Measurements from ENCODE around the gene HEG1. TPM values are rescaled to one million over a fixed set of nuclear protein-coding genes. Genes with fewer than 3 reads are reported as not detected.
A peak's percentile ranks its signal among the peaks of the same experiment; 100 is the strongest.

HEG1 gene
- total RNA-seq, 6 experiments from 2014 or later, result 3.5 to 14.9 (median 10.8) TPM

DNA sequence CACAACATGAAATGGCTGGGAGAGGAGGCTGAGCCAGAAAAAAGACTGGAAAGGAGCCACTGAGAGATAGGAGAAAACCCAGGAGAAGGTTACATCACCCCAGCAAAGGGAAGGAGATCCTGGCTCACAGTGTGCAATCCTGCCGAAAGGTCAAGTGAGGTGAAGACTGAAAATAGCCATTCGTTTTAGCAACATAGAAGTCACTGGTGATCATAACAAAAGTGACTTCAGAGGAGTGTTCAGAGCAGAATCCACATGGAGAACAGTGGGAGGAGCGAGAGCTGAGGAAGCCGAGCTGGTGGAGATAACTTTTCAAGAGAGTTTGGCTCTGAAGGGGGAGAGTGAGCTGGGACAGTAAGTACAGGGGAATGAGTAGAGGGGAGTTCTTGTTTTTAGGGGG, 5.4 kb upstream of the HEG1 start:
- Histone ChIP-seq H3K27me3 (no peaks in the 10 kb centered on the region), H3K36me3 (no peaks in the 10 kb centered on the region), H3K4me1 (peaks cover 0 to 13% (median 0%) of the 10 kb centered on the region in 4 donors), H3K4me3 (no peak overlapping the region), H3K27ac (no peak overlapping the region), H3K9me3 (no peaks in the 10 kb centered on the region)
- 68% methylated on average over 4 of the region's 4 CpGs for WGBS (ENCODE audit: insufficient coverage, low coverage, low lambda C conversion rate, missing lambda C conversion rate)
- ATAC-seq (peak; percentile 9 to 62 (median 28)), DNase-seq (no peak)
- intact Hi-C loops (cut with DNase I), result no loop called here
- no peak for TF ChIP-seq POLR2A (IDR thresholded peaks at IDR 0.05)
- TF ChIP-seq, protein P1, sequence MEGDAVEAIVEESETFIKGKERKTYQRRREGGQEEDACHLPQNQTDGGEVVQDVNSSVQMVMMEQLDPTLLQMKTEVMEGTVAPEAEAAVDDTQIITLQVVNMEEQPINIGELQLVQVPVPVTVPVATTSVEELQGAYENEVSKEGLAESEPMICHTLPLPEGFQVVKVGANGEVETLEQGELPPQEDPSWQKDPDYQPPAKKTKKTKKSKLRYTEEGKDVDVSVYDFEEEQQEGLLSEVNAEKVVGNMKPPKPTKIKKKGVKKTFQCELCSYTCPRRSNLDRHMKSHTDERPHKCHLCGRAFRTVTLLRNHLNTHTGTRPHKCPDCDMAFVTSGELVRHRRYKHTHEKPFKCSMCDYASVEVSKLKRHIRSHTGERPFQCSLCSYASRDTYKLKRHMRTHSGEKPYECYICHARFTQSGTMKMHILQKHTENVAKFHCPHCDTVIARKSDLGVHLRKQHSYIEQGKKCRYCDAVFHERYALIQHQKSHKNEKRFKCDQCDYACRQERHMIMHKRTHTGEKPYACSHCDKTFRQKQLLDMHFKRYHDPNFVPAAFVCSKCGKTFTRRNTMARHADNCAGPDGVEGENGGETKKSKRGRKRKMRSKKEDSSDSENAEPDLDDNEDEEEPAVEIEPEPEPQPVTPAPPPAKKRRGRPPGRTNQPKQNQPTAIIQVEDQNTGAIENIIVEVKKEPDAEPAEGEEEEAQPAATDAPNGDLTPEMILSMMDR (IDR thresholded peaks at IDR 0.05), result no peak

GRCh38 chr3:125059488-125060245, 3.9 kb upstream of the HEG1 start:
- no peaks in the 10 kb centered on the region for H3K27me3 ChIP-seq
- no peak overlapping the region for H3K27ac ChIP-seq
- no peak for DNase-seq
- no peak overlapping the region for H3K4me3 ChIP-seq
- H3K9me3 ChIP-seq, result no peaks in the 10 kb centered on the region
- WGBS (ENCODE audit: insufficient coverage, low coverage, low lambda C conversion rate, missing lambda C conversion rate), result 42% methylated on average over 2 of the region's 7 CpGs
- no peak for ATAC-seq
- intact Hi-C loops (cut with DNase I), result no loop called here
- TF ChIP-seq, protein P1 (IDR thresholded peaks at IDR 0.05), result no peak
- no peak for TF ChIP-seq POLR2A (IDR thresholded peaks at IDR 0.05)
- H3K4me1 ChIP-seq, result peaks cover 0 to 13% (median 0%) of the 10 kb centered on the region in 4 donors
- no peaks in the 10 kb centered on the region for H3K36me3 ChIP-seq

- Histone ChIP-seq H3K4me1 (peaks cover 0 to 17% (median 2%) of the 10 kb centered on the region in 4 donors), H3K9me3 (no peaks in the 10 kb centered on the region), H3K36me3 (no peaks in the 10 kb centered on the region), H3K27me3 (no peaks in the 10 kb centered on the region), H3K4me3 (no peak overlapping the region), H3K27ac (no peak overlapping the region)
- intact Hi-C loops (cut with DNase I), result no loop called here
- no peak for ATAC-seq
- no peak for DNase-seq
- TF ChIP-seq, protein P1 (IDR thresholded peaks at IDR 0.05), result no peak
- TF ChIP-seq POLR2A (IDR thresholded peaks at IDR 0.05), result no peak
- 88% methylated on average over 1 of the region's 3 CpGs for WGBS (ENCODE audit: insufficient coverage, low coverage, low lambda C conversion rate, missing lambda C conversion rate)
Measured at GRCh38 chr3:125058959-125059358, 3.2 kb upstream of the HEG1 start.

GRCh38 chr3:125058529-125058928, 2.7 kb upstream of the HEG1 start:
- DNase-seq (no peak), ATAC-seq (no peak)
- intact Hi-C loops (cut with DNase I), result no loop called here
- TF ChIP-seq POLR2A (IDR thresholded peaks at IDR 0.05), result no peak
- TF ChIP-seq, protein P1 (IDR thresholded peaks at IDR 0.05), result no peak
- Histone ChIP-seq H3K27me3 (no peaks in the 10 kb centered on the region), H3K36me3 (no peaks in the 10 kb centered on the region), H3K9me3 (no peaks in the 10 kb centered on the region), H3K4me1 (peaks cover 0 to 19% (median 3%) of the 10 kb centered on the region in 4 donors), H3K4me3 (no peak overlapping the region), H3K27ac (no peak overlapping the region)
- WGBS (ENCODE audit: insufficient coverage, low coverage, low lambda C conversion rate, missing lambda C conversion rate), result 95% methylated on average over 3 of the region's 3 CpGs
